NCI-H187 (cell line): ENCODE data around the gene RPA3.

Experiments used
- DNase-seq, 2 experiments: peaks; one replicate each; lab custom pipeline; 2025; lab: John Stamatoyannopoulos, UW

The RPA3 gene

DNA sequence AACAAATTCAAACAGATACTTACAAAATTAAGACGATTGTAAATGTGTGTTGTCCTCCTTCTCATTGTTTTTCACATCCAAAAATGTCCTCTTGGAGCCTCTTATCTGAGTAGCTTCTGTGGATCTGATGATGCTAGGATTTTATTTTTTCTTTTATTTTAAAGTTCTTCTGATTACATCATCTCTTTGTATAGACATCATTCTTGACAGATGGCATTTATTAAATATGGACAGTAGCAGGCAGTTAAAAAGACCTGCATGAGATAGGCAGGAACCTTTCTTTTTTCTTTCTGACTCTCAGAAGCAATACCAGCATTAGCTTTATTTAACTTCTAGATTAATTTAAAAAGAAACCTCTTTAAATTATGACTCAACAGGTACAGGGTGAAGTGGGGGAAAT is at the start of gene RPA3:
Gene RPA3 (minus strand): TSS at position 116 of the 400 bp plus-strand sequence. CDS start 78,189 bp downstream, outside the sequence.
- DNase-seq, result no peak

DNA sequence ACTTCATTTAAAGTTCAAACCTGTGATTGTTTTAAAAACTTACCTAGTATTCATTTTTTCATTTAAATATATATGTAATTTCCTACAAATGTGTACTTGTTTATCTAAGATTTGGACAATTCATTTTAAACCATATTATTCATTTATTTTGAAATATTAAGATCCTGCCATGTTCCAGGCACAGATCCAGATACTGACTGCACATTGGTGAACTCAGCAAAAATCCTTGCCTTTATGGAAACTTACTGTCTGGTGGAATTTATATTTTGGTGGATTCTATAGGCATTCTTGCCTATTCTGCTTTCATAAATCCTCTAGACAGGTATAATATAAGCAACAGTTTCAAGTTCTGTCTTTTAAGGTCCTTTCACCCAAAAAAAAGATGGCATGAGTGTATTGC is 48.3 kb upstream of the RPA3 start:
- no peak for DNase-seq

DNA sequence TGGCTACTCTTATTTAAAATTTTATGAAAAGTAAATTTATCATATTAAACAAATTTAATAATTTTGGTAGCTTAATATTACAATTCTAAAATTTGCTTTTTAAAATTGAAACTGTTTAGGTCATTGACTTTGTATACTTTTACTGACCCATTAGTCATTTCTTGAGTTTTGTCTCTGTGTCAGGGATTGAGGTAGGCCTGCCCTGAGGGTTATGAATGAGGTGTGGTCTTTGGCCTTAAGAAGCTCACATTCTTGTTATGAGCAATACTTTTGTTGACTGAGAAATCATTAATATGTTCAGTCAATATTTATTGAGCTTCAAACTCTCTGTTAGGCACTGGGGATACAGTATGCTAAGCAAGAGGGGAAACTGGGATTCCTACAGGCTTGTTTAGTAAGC is 47.0 kb upstream of the RPA3 start:
- no peak for DNase-seq

DNA sequence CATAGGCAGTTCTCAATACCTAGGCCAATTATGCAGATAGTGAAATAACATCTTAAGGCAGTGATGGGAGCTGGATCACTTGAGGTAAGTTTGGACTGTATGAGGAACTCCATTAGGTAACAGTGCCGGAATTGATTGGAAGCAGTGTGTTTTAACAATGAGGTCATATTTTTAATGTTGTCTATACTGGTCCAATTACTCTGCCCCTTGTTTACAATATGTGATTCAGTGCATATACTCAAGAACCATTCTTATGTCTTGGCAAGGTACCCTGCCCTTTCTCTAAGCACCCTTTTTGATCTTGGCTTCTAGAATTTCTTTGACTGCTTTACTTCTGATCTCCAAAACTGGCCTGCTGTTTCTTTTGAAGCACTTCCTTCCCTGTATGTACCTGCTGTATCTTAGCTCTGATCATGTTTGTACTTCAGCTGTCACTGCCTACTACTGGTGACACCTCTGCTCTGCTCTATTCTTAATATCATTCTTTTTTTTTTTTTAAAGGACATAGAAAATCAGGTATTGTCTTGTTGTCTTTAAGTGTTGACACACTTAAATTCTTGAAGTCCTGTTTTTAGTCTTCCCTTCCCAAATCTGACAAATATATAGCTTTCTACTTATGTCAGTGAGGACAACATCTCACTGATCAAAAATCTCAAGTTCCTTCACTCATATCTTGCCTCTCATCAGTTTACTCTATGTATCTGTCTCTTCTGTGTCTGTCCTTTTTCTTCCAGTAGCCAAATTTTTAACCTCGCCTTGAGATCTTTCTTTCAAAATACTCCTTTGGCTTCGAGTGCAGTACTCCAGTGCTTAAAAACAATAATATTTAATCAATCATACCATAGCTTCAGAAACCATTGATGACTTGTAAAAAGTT is 46.4 kb upstream of the RPA3 start:
- no peak for DNase-seq

DNA sequence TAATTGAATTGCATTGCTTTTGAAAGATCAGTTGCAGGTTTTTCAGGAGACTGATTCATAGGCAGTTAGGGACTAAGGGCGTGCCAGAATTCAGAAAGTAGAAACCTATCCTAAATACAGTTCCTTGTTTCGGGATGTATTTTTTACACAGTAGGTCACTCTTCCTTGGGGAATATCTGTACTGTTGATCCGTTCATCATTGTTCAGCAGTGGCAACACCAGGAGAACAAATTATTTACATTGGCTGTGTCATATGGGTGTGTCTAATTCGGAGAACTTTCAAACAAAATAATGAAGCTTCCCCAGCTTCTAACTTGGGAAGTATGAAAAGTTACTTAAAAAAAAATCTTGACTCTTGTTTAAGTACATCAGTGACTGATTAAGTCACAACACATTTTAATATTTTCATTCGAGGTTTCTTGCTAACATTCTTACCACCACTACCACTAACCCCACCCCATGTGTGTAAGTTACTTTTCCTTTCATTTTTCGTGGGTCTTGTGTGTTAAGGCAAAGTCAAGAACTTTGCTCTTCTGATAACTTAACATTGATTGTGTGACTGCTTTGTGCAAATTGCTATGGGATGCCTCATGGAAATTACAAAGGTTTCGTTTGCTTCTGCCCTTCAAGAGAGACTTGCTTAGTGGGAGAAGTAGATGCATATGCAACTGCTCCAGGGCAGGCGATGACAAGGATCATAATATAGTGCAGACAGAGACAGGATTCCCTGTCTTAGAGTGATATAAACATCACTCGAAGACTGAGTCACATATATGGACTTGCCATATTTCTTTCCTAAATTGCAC is 43.8 kb upstream of the RPA3 start:
- DNase-seq, result no peak

DNA sequence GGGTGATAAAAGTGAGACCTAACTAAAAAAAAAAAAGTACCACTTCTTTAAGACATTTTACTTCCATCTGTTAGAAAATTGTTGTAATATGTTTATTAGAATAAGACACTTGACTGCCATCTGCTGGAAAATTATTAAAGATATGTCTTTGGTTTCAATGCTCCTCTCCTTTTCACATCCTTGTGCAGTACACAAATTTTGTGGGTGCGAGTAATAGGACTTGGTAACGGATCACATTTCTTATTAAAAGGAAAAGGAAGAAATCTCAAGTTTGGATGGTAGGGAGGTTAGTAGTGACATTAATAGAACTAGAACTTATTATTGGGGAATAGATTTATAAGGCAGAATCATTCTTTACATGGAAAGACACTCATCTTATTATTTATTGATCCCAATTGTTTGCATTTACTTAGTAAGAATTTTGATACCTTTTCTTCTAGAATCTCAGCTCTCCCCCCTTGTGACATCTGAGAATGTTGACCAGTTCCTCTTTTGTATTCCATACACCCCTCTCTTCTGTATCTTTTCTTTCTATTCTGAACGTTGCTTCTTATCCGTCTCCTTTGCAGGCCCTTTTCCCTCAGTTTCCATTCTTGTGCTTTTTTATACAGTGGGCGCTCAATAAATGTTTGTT is 43.0 kb upstream of the RPA3 start:
- no peak for DNase-seq

DNA sequence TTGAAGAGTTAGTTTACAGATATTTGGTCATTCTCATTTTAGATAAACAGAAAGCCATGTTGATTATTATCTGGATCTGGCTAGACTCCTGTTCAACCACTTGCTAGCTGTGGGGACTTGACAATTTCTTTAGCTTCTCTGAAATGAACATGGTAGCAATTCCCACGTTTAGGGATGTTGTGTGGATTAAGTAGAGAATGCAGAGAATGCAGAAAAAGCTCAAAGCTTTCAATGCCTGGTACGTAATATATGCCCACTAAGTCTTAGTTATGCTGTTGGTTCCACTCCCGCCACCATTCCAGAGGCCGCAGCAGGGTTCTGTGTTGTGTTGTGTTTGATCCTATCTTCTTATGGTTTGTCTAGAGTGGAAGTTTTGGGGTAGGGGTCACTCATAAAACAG is 39.2 kb upstream of the RPA3 start:
- no peak for DNase-seq

DNA sequence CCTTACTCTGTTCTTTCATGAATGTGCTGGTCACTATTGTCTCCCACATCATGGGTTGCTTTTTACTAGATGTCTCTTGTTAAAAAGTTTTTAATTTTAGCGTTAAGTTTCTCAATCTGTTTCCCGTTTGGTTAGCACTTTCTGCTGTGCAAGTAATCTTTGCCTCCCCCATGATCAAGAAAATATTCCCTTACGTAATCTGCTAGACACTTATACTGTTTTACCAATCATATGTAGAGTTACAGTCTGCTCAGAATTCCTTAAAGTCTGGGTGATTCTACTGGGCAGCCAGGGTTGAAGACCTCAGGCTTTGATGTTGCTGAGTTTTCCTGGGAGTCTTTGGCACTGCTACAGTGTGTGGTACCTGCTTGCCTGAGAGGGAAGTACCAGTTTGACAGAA is 38.2 kb upstream of the RPA3 start:
- DNase-seq, result no peak

DNA sequence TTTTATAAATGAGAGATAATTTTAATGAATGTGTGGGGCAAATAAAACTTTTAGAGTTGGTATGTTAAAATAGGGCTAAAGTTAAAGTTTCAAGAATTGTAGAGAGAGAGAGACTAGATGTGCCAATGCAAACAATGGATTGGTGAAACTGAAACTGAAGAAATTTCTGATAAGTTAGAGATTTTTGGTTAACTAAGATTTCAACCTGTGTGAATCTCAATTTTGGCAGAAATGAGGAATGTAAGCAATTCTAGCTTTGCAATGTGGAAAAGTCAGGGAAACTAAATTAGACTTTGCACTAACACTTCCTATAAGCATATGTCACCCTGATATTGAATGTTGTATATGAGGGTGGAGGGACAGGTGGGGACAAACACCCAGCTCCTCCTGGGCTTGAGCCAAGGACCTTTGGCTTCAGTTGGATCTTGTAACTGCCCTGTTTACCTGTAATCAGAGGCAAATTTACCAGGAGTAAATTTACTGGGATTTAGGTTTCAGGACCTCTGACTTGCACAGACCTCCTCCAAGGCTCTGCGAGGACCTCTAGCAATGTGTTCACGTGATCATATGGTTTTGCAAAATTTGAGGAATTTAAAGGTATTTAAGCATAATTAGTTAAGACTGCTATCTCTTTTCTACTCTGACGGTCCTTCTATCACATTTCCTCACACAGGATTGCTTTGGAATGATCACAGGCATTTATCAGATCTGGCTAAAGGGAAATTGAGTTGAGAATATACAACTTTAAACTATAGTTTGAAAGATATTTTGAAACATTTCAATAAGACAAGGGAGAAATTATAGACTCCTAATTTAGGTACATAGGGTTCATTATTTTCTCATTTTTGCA is 33.1 kb upstream of the RPA3 start:
- no peak for DNase-seq

DNA sequence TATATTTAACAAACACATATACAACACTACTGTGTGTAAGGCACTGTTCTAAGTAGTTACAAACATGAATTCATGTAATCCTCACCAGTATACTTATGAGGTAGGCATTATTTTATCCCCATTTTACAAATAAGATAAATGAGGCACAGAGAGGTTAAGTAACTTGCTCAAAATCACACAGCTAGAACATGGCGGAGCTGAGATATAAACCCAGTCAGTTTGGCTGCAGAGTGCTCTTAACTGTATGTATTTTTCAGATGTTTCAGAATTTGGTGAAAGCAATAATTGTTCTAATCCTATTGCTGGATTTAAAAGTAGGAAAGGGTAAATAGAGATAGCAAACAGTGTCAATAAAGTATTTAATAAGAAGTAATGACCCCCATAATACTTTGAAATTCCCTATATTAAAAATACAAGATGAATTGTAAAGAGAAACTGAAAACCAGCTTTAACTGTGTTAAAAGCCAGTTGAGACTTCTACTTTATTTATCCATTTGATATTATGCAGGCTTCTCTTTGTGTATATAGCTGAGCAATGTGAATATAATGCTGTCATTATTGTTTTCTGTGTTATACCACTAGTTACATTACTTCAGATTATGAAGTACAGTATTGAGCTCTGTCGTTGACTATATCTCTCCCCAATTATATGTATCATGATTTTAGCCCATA is 32.3 kb upstream of the RPA3 start:
- DNase-seq, result no peak

DNA sequence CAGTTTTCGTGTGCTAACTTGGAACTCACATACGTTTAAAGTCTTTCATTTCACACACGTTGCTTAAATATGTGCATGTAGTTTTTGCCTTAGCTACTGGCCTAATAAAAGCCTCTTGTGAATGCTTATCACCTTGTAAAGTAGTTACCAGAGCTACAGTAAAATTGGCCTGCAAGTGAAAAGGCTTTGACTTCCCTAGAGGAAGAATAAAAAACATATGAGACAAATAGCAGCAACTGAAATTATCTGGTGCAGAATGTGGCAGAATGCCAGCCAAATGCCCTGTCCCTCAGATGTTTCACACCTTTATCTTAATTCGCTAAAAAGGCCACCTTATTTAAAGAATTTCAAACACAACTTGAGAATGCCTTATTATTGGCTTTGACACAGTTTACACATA is 28.1 kb upstream of the RPA3 start:
- no peak for DNase-seq

DNA sequence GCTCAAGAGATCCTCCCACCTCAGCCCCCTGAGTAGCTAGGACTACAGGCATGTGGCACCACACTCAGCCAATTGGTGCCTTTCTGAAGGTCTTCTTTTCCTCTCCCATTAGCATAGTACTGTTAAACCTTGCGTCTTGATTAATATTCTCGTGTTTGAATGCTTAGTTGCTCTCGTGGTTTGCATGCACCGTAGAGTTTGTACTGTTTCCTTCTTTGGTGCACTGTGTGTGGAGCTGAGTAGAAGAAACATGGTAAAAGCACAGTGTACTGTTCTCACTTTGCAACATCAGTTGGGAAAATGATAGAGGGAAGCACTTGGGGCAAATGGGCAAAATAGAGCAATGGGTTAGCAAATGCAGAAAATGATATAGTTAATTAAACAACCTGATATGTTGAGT is 27.6 kb upstream of the RPA3 start:
- no peak for DNase-seq

DNA sequence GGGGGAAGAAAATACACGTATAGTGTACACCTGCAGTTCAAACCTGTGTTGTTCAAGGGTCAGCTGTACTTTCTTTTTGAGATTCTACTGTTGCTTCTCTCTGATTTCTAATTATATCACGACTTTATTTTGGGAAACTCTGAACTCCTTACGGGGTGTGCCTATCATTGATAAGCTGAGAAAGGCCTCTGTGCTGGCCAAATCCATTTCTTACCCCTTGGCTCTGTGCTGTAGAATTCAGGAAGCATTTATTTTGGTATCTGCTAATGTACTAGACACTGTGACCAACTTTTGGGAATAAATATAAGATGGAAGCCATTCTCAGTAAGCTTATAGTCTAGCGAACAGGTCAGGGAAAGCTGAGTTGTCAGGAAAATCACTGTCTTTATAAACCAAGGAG is 26.9 kb upstream of the RPA3 start:
- no peak for DNase-seq

DNA sequence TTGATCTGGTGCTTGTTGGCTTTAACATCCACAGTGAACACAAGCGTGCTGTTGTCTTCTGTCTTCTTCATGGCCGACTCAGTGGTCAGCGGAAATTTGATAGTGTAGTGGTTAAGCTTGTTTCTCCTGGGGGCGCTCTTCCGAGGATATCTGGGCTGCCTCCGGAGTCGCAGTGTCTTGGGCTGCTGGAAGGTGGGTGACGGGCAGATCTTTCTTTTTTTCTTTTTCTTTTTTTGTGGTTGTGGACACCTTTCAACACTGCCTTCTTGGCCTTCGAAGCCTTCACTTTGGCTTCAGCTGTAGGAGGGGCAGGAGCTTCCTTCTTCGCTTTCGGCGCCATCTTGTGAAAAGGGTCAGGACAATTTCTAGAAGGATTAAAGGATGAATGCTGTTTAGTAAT is 23.8 kb upstream of the RPA3 start:
- DNase-seq, result no peak

DNA sequence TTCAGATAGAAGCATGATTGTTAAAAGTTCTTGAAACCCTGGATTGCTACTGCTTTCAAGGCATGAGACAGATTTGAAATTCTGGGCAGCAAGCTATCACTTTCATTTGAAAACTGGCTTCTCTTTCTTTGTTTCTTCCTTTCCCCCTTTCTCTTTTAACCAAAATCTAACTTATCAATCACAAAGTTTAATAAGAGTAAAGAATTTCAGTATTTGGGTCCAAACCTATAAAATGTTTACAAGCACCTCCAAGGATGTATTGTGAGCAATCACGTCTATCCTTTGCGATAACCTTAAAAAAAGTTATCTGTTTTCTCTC is 21.6 kb upstream of the RPA3 start:
- no peak for DNase-seq

DNA sequence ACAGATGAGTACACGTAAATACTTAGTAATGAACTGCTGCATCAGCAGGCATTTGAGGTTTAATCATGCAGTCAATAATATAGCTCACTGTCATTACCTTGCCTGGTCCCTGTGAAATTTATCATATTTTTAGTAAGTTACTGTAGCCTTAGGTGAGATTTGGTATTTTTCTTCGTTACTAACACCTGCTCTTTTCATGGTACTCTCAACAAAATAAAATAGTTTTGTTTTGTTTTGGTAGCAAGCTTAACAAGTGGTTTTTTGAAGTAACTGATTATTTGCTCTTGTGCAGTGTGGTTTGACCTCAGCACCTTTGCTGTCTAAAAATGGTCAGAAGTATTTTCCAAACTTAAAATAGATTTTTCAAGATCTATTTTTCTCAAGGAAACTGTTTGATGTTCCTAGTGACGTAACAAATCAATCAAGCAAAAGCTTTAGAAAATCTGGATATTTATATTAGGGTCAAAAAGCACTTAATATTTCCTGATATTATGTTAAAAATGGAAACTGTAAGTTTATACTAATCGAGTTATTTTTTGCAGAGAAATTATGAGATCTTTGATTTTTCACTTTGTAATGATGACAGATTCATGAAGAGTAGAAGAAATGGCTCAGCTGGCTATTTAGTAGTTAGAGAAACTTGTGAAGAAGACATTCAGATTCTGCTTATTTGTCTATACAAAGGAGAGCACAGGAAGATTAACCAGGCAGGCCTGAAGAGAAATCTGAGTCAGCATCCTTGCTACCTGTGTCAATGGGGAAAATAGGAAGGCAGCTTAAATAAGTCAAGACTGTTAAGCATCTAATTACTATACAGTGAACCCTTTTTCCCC is 21.0 kb upstream of the RPA3 start:
- DNase-seq, result no peak

DNA sequence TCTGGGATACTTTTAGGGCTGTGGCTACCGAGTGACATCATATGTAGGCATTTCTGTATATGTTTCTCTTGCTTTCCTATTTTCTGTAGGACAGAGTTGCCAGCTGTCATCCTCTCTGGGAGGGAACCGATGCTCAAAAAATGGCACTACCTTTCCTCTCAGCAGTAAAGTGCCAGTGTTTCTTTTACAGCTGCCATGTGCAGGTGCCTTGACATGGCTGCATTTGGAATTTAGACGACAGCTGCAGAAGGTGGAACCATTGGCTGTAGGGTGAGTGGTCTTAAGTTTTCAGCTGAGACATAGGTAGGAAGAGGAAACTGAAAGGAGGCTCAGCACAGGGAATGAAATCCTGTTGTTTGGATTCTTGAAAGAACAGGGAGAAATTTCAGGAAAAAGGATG is 20.2 kb upstream of the RPA3 start:
- no peak for DNase-seq

DNA sequence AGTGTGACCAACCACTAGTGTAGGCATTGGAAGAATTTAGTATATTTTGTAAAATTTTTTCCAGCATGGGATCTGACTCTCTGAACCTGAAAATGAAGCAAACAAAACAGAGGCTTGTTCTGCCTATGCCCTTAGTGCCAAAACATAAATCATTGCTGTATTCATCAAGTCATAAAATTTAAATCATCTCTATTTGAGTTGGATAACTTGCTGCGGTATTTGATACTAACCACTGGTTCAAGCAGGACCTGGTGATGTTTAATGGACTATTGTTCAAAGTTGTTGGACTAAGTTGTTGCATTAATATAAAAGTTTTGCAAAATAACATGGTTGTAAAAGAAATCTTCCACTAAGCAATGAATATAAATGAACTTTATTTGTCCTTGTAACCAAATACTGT is 19.8 kb upstream of the RPA3 start:
- DNase-seq, result no peak

DNA sequence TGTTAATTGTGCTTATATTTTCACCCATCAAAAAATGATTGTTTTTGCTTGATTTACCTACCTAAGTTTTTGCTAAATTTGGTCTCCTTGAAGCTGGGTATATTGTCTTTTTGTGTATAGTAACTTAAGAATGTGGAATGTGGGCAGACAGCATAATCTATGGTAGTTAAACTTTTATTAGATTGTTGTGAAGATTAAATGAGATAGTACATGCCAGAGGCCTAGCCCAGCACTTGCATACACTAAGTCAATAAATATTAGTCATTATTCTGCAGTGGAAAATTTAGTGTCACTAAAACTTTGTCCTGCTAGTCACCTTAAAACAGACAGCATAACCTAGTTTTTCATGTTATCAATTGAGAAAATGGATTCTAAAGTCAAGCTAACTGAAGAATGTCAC is 19.3 kb upstream of the RPA3 start:
- no peak for DNase-seq

DNA sequence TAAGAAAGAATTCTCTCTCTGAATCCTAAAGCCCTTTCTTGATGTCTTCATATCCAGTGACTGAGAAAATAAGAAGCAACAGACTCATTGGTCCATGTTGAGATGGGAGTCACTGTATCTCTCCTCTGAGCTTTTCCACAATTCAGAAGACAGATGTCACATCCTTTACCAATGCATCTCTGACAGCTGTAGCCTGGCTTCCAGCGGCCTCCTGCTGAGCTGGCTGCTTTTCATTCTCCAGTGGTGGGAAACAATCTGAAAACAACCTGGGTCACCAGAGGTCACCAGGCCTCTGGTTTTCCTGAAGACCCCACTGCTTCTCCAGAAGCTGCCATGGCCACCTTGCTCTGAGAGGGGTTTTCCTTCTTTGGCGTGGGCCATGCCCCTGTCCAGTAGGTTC is 18.3 kb upstream of the RPA3 start:
- DNase-seq, result no peak
